Activated T-helper 17 cell treated with anti-CD3 and anti-CD28 coated beads, Interleukin-2, amount 50 U/mL, for 72 hours (primary cell): ENCODE results near the gene RASA2. TPM values are rescaled to one million over a fixed set of nuclear protein-coding genes. Genes with fewer than 3 reads are reported as not detected.
"Not testable (repeated sequence)": the region's sequence is repeated elsewhere in the genome, so short reads cannot be mapped to it uniquely, and the experiment has no call there.

ENCODE experiments used
- ATAC-seq: fragments of 150-1000 bp; cut with Tn5 transposase; replicated peaks from 2 replicates; pipeline ENCODE4 v1.10.0; 2021; ENCODE audit warnings: mild to moderate bottlenecking, moderate library complexity
- H3K27ac Mint-ChIP-seq: one replicate; pipeline ENCODE4 v1.8.0; 2022; ENCODE audit warnings: mixed read lengths
- H3K27me3 Mint-ChIP-seq: one replicate; pipeline ENCODE4 v1.8.0; 2022; ENCODE audit warnings: mixed read lengths
- H3K36me3 Mint-ChIP-seq: one replicate; pipeline ENCODE4 v1.8.0; 2022; ENCODE audit warnings: low read depth, mild to moderate bottlenecking, mixed read lengths
- H3K4me1 Mint-ChIP-seq: one replicate; pipeline ENCODE4 v1.8.0; 2022; ENCODE audit warnings: mixed read lengths
- H3K4me3 Mint-ChIP-seq: one replicate; pipeline ENCODE4 v1.8.0; 2022; ENCODE audit warnings: mild to moderate bottlenecking, mixed read lengths
- H3K9me3 Mint-ChIP-seq: one replicate; pipeline ENCODE4 v1.8.0; 2022; ENCODE audit warnings: mixed read lengths
- total RNA-seq, 2 donors: library from RNA; stranded (reverse); gene quantifications; one replicate each; pipeline ENCODE4 v1.2.3, GENCODE V29; 2022

The RASA2 gene
- total RNA-seq, 2 donors from 2014 or later = 36.6 to 41.1 TPM

DNA sequence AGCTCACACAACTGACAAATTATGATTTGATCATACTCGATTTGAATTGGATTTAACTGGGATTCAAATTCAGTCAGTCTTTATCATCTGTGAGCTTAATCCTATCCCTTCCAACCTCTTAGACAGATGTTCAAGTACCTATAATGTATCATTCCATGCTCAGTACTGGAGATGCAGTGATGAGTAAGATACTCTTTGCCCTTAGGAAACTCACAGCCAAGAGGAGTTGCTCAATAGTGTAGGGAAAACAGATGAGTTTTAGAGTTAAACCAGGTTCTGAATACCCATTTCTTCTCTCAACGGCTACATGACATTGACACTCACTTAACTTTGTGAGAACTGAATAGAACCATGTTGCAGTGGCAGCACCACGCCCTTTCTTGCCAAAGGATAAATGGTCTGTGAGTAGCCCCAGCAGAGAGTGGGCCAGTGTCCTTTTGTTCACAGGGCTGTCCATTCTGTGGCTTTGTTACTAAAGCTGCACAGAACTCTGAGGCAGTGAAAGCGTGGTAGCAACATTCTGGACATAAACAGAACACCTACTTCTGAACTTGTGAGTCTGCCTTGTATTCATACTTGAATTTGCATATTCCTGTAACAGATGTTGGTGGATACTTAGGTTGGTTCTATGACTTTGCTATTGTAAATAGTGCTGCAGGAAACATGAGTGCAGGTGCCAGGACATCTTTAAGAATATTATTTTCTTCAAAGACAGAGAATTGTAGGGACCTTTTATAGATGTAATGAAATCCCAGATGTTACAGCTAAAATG lies 91.6 kb downstream of the RASA2 start:
- H3K9me3 Mint-ChIP-seq = no peaks in the 10 kb centered on the region
- H3K4me1 Mint-ChIP-seq = peaks cover 9% of the 10 kb centered on the region
- H3K4me3 Mint-ChIP-seq = no peak overlapping the region
- H3K27ac Mint-ChIP-seq = no peak overlapping the region
- H3K36me3 Mint-ChIP-seq = peaks cover 94% of the 10 kb centered on the region
- no peaks in the 10 kb centered on the region for H3K27me3 Mint-ChIP-seq
- ATAC-seq = no peak

DNA sequence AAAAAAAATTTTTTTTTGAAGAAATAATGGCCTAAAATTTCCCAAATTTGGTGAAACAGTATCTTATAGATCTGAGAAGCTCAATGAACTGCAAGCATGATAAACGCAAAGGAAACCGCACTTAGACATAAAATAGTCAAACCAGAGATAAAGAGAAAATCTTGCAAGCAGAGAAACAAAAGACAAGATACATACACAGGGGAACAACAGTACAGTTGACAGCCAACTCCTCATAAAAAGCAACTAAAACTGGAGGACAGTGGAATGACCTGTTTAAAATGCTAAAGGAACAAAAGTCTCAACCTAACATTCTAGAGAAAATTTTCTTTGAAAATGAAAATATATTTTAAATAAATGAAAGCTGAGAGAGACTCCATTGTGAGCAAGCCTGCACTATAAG lies 107.5 kb downstream of the RASA2 start:
- H3K27ac Mint-ChIP-seq = no peak overlapping the region
- ATAC-seq = no peak
- H3K27me3 Mint-ChIP-seq = no peaks in the 10 kb centered on the region
- H3K9me3 Mint-ChIP-seq = no peaks in the 10 kb centered on the region
- H3K4me1 Mint-ChIP-seq = no peaks in the 10 kb centered on the region
- peaks cover 99% of the 10 kb centered on the region for H3K36me3 Mint-ChIP-seq
- H3K4me3 Mint-ChIP-seq = no peak overlapping the region

DNA sequence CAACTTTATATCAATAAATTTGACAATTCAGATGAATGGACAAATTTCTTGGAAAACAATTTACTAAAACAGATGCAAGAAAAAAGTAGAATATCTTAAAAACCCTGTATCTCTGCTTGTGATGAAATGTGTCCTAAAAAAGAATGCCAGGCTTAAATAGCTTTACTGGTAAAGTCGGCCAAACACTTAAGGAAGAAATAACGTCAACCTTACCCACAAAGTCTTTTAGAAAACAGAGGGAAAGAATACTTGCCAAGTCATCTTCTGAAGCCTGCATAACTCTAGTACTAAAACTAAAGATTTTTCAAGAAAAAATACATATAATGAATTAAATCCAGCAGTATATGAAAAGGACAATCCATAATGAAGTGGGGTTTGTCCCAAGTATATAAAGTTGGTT lies 111.1 kb downstream of the RASA2 start:
- H3K27ac Mint-ChIP-seq = no peak overlapping the region
- H3K4me1 Mint-ChIP-seq = no peaks in the 10 kb centered on the region
- H3K36me3 Mint-ChIP-seq = peaks cover 93% of the 10 kb centered on the region
- H3K4me3 Mint-ChIP-seq = no peak overlapping the region
- ATAC-seq = no peak
- peaks cover 4% of the 10 kb centered on the region for H3K9me3 Mint-ChIP-seq
- H3K27me3 Mint-ChIP-seq = no peaks in the 10 kb centered on the region

GRCh38 chr3:141600331-141600730 lies 113.5 kb downstream of the RASA2 start:
- Mint-ChIP-seq H3K27me3 (no peaks in the 10 kb centered on the region), H3K9me3 (peaks cover 4% of the 10 kb centered on the region), H3K27ac (no peak overlapping the region), H3K36me3 (peaks cover 81% of the 10 kb centered on the region), H3K4me3 (no peak overlapping the region), H3K4me1 (peaks cover 6% of the 10 kb centered on the region)
- ATAC-seq = no peak

- H3K36me3 Mint-ChIP-seq = peaks cover 78% of the 10 kb centered on the region
- ATAC-seq = no peak
- no peaks in the 10 kb centered on the region for H3K27me3 Mint-ChIP-seq
- peaks cover 4% of the 10 kb centered on the region for H3K9me3 Mint-ChIP-seq
- H3K27ac Mint-ChIP-seq = peak overlapping the region; percentile 22
- H3K4me1 Mint-ChIP-seq = peaks cover 6% of the 10 kb centered on the region
- H3K4me3 Mint-ChIP-seq = no peak overlapping the region
These were observed 115.9 kb downstream of the RASA2 start for GRCh38 chr3:141602706-141603105.

GRCh38 chr3:141603473-141604035 lies 116.7 kb downstream of the RASA2 start:
- peak; percentile 70 for ATAC-seq
- Mint-ChIP-seq H3K27me3 (no peaks in the 10 kb centered on the region), H3K27ac (peak overlapping the region; percentile 22), H3K4me1 (peaks cover 6% of the 10 kb centered on the region), H3K4me3 (no peak overlapping the region), H3K9me3 (peaks cover 4% of the 10 kb centered on the region), H3K36me3 (peaks cover 80% of the 10 kb centered on the region)

DNA sequence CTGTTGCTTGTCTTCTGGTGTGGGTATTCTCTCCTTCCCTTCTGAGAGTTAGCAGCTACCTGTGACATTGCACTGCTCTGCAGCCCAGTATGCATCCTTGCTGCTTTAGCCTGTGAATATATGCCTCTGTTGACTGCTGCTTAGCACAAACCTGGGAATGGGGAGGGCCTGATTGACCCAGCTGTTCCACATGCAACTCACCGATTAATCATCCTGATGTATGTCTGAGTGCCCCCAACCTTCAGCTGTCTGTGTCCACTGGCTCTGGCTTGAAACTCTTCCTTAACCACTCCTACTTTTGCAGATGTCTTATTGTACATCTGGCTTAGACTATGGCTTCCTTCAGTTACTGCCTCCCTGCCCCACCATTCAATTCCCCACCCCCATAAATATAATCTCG lies 119.1 kb downstream of the RASA2 start:
- peaks cover 80% of the 10 kb centered on the region for H3K36me3 Mint-ChIP-seq

GRCh38 chr3:141608438-141608837 lies 121.6 kb downstream of the RASA2 start:
- Mint-ChIP-seq H3K4me1 (peaks cover 5% of the 10 kb centered on the region), H3K36me3 (peaks cover 87% of the 10 kb centered on the region), H3K4me3 (no peak overlapping the region), H3K9me3 (no peaks in the 10 kb centered on the region), H3K27me3 (no peaks in the 10 kb centered on the region), H3K27ac (peak overlapping the region; percentile 14)
- no peak for ATAC-seq

More for the DNA sequence above, 119.1 kb downstream of the RASA2 start:
- Mint-ChIP-seq H3K4me1 (peaks cover 6% of the 10 kb centered on the region), H3K9me3 (no peaks in the 10 kb centered on the region), H3K4me3 (no peak overlapping the region), H3K27me3 (no peaks in the 10 kb centered on the region), H3K27ac (peak overlapping the region; percentile 48)
- no peak for ATAC-seq

- Mint-ChIP-seq H3K9me3 (no peaks in the 10 kb centered on the region), H3K27me3 (no peaks in the 10 kb centered on the region), H3K27ac (peak overlapping the region; percentile 41), H3K4me1 (no peaks in the 10 kb centered on the region), H3K36me3 (peaks cover 90% of the 10 kb centered on the region), H3K4me3 (no peak overlapping the region)
- ATAC-seq = no peak
These were observed 124.1 kb downstream of the RASA2 start for GRCh38 chr3:141610939-141611338.

- H3K27ac Mint-ChIP-seq = no peak overlapping the region
These were observed 131.5 kb downstream of the RASA2 start for GRCh38 chr3:141618103-141618910.

GRCh38 chr3:141618938-141619337 lies 132.1 kb downstream of the RASA2 start:
- peaks cover 36% of the 10 kb centered on the region for H3K36me3 Mint-ChIP-seq
- H3K9me3 Mint-ChIP-seq = no peaks in the 10 kb centered on the region
- no peak for ATAC-seq
- no peaks in the 10 kb centered on the region for H3K4me1 Mint-ChIP-seq
- H3K27me3 Mint-ChIP-seq = no peaks in the 10 kb centered on the region
- no peak overlapping the region for H3K4me3 Mint-ChIP-seq
- H3K27ac Mint-ChIP-seq = no peak overlapping the region

More at GRCh38 chr3:141618103-141618910, 131.5 kb downstream of the RASA2 start:
- no peaks in the 10 kb centered on the region for H3K4me1 Mint-ChIP-seq
- no peak for ATAC-seq
- H3K9me3 Mint-ChIP-seq = no peaks in the 10 kb centered on the region
- no peak overlapping the region for H3K4me3 Mint-ChIP-seq
- H3K36me3 Mint-ChIP-seq = peaks cover 40% of the 10 kb centered on the region
- H3K27me3 Mint-ChIP-seq = no peaks in the 10 kb centered on the region

GRCh38 chr3:141619450-141619849 lies 132.6 kb downstream of the RASA2 start:
- Mint-ChIP-seq H3K4me1 (no peaks in the 10 kb centered on the region), H3K27ac (no peak overlapping the region), H3K4me3 (no peak overlapping the region), H3K36me3 (peaks cover 31% of the 10 kb centered on the region), H3K9me3 (no peaks in the 10 kb centered on the region), H3K27me3 (no peaks in the 10 kb centered on the region)
- no peak for ATAC-seq

GRCh38 chr3:141623691-141624090 lies 136.9 kb downstream of the RASA2 start:
- ATAC-seq = no peak
- H3K4me3 Mint-ChIP-seq = no peak overlapping the region
- no peaks in the 10 kb centered on the region for H3K4me1 Mint-ChIP-seq
- no peaks in the 10 kb centered on the region for H3K9me3 Mint-ChIP-seq
- H3K36me3 Mint-ChIP-seq = no peaks in the 10 kb centered on the region
- H3K27ac Mint-ChIP-seq = no peak overlapping the region
- no peaks in the 10 kb centered on the region for H3K27me3 Mint-ChIP-seq

GRCh38 chr3:141625506-141625905 lies 138.7 kb downstream of the RASA2 start:
- Mint-ChIP-seq H3K36me3 (no peaks in the 10 kb centered on the region), H3K27me3 (no peaks in the 10 kb centered on the region)
- ATAC-seq = no peak

GRCh38 chr3:141628334-141628733 lies 141.5 kb downstream of the RASA2 start:
- H3K36me3 Mint-ChIP-seq, H3K4me1 Mint-ChIP-seq, H3K9me3 Mint-ChIP-seq, H3K27ac Mint-ChIP-seq, H3K27me3 Mint-ChIP-seq, ATAC-seq, H3K4me3 Mint-ChIP-seq: not testable (repeated sequence)

More at GRCh38 chr3:141625506-141625905, 138.7 kb downstream of the RASA2 start:
- Mint-ChIP-seq H3K27ac (no peak overlapping the region), H3K9me3 (no peaks in the 10 kb centered on the region), H3K4me1 (no peaks in the 10 kb centered on the region), H3K4me3 (no peak overlapping the region)
